Inferior parietal cortex (tissue), 1 donor: ENCODE measurements around the gene WNK1.

Experiments
- DNase-seq: peaks from one replicate; pipeline ENCODE4 v3.0.0-alpha.2; 2016; ENCODE audit errors: extremely low spot score

WNK1 gene

DNA sequence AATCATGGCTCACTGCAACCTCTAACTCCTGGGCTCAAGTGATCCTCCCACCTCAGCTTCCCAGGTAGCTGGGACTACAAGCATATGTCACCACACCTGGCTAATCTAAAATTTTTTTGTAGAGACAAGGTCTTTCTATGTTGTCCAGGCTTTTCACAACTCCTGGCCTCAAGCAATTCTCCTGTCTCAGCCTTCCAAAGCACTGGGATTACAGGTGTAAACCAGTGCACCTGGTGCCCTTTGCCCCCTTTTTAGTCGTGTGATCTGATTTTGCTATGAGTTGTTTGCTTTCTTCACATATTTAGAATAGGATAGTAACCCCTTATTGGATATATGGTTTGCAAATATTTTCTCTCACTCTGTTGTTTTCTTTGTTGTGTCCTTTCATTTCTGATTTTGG is 198.8 kb downstream of the WNK1 start:
- DNase-seq = no peak

DNA sequence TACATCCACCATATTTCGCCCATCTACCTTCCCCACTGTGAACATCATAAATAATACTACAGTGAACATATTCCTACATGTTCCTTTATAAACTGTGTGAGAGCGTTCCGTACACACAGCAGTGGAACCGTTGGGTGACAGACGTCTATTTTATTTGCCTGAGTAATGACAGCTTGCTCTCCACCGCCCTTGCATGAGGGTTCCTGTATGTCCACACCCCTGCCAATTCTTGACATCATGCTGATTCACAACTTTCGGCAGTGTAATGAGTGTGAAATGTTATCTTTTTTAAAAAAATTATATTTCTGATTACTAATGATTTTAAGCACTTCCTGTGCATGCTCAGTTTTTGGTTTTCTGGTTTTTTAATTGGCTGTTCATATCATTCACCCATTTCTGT is 201.4 kb downstream of the WNK1 start:
- no peak for DNase-seq

DNA sequence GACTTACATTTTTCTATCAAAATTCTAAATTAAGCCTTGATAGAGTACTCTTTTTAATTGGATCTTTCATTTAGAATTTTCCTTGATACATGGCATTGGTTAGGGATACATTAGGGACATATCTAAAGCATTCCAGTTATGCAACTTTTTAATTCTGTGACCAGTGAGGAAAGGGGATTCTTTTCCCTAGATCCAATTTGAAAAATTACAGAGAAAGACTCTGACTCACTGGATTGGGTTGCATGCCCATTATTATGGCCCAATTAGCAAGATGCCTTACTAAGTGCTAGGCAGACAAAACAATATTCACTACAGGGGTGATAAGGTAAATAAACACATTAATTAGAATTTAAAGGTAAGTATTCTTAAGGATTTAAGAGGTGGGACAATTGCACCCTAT is 202.4 kb downstream of the WNK1 start:
- DNase-seq = no peak

DNA sequence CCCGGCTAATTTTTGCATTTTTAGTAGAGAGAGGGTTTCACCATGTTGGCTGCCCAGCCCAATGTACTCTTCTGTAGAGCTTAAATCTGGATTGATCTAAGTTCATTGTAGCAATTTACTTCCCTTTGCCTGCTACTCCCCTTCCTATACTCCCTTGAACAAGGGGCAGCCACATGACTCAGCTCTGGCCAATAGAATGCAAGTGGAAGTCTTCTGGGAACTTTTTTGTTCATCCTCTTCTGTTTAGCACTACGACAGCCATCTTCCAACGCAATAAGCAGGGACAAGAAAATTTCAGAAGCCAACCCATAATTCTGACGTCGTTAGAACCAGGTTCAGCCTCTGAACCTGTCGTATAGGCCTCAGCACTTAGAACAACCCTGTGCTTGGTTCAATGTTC is 203.6 kb downstream of the WNK1 start:
- DNase-seq = no peak

DNA sequence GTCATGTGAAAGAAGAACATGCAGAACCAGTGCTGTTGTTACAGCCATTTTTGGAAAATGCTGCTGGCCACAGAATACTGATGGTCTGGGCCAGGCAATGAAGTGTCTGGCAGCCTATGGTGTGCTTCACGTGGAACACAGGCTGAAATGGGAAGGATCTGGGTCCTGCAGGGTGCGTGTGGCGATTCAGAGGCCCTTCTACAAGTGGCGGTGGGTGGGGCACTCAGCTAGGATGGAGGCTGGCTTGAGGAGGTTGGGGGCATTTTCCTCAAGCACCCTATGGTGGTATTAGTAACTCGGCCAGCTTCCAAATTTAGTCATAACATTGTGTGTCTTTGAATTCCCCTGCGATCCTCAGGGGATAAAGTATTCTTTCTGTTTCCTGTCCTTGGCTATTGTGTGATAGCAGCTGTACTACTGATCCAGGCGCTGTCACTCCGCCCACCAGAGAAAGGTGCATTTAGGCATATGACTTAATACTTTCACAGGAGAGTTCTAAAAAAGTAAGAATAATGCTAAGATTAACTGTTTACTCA is 206.3 kb downstream of the WNK1 start:
- no peak for DNase-seq
